CD14-positive monocyte (primary cell): ENCODE measurements around the gene FNDC3B. TPM values are rescaled to one million over a fixed set of nuclear protein-coding genes. Genes with fewer than 3 reads are reported as not detected.
A peak's percentile ranks its signal among the peaks of the same experiment; 100 is the strongest.

Experiments used
- DNase-seq, 3 donors: peaks; one replicate each; pipeline ENCODE4 v3.0.0-alpha.2; 2011 to 2022
- H2AFZ ChIP-seq: 2 replicates; pipeline ENCODE4 v1.6.0; 2012; ENCODE audit warnings: mild to moderate bottlenecking, low read depth, low read length, inconsistent platforms; ENCODE audit not compliant: insufficient read depth, poor library complexity, severe bottlenecking
- H3K27ac ChIP-seq, 2 donors: 1 replicate in 1 of 2; 2 replicates in 1 of 2; pipeline ENCODE4 v1.5.1; 2012 to 2013; ENCODE audit warnings: low read length in 2 of 2, control low read depth in 1 of 2, inconsistent platforms in 1 of 2, low read depth in 1 of 2, mild to moderate bottlenecking in 1 of 2
- H3K27me3 ChIP-seq, 2 donors: one replicate each; pipeline versions ENCODE4 v1.6.0 to v1.6.1; 2011 to 2013; ENCODE audit warnings: low read length in 2 of 2; ENCODE audit not compliant: control insufficient read depth in 2 of 2, insufficient read depth in 2 of 2
- H3K36me3 ChIP-seq, 2 donors: replicated peaks in 1 of 2; 1 replicate in 1 of 2; 2 replicates in 1 of 2; pipeline versions ENCODE4 v1.5.1 to v1.6.1; 2012 to 2013; ENCODE audit warnings: low read length in 2 of 2, control low read depth in 1 of 2, inconsistent platforms in 1 of 2, mild to moderate bottlenecking in 1 of 2; ENCODE audit not compliant: insufficient read depth in 2 of 2, control insufficient read depth in 1 of 2
- H3K4me1 ChIP-seq, 2 donors: 1 replicate in 1 of 2; 2 replicates in 1 of 2; pipeline versions ENCODE4 v1.5.1 to v1.6.1; 2012 to 2013; ENCODE audit warnings: low read length in 2 of 2, control low read depth in 1 of 2, inconsistent platforms in 1 of 2, mild to moderate bottlenecking in 1 of 2, moderate library complexity in 1 of 2; ENCODE audit not compliant: insufficient read depth in 2 of 2, control insufficient read depth in 1 of 2
- H3K4me2 ChIP-seq: replicated peaks from 2 replicates; pipeline ENCODE3; 2012; ENCODE audit warnings: low read length, moderate library complexity, mild to moderate bottlenecking; ENCODE audit not compliant: poor library complexity, severe bottlenecking; ENCODE audit errors: extremely low read depth
- H3K4me3 ChIP-seq, 3 experiments: fragments of 200-600 bp in 1 of 3; sonication (generic) in 1 of 3; replicated peaks in 1 of 3; 1 replicate in 2 of 3; 2 replicates in 1 of 3; pipeline ENCODE4 v1.5.1; 2011 to 2013; ENCODE audit warnings: low read length in 3 of 3, mild to moderate bottlenecking in 3 of 3, control low read depth in 2 of 3, low read depth in 2 of 3, inconsistent platforms in 1 of 3, moderate library complexity in 1 of 3
- H3K79me2 ChIP-seq: 2 replicates; pipeline ENCODE4 v1.6.0; 2012; ENCODE audit warnings: mild to moderate bottlenecking, control low read depth, inconsistent platforms, low read length, moderate library complexity; ENCODE audit not compliant: insufficient read depth
- H3K9ac ChIP-seq: 2 replicates; pipeline ENCODE4 v1.6.0; 2017; ENCODE audit warnings: low read length, mild to moderate bottlenecking; ENCODE audit not compliant: insufficient read depth, poor library complexity, severe bottlenecking
- H3K9me3 ChIP-seq, 2 donors: replicated peaks in 1 of 2; 1 replicate in 1 of 2; 2 replicates in 1 of 2; pipeline versions ENCODE4 v1.5.1 to v1.6.1; 2012 to 2013; ENCODE audit warnings: low read length in 2 of 2, control low read depth in 1 of 2; ENCODE audit not compliant: control insufficient read depth in 1 of 2, insufficient read depth in 1 of 2
- H4K20me1 ChIP-seq: 2 replicates; pipeline ENCODE4 v1.6.0; 2012; ENCODE audit warnings: mild to moderate bottlenecking, low read length, control low read depth, moderate library complexity; ENCODE audit not compliant: insufficient read depth
- H3K27ac Mint-ChIP-seq, 7 donors: one replicate each; pipeline ENCODE4 v1.8.0; 2020; ENCODE audit warnings: mild to moderate bottlenecking in 7 of 7, mixed read lengths in 7 of 7, moderate library complexity in 6 of 7, inconsistent platforms in 2 of 7
- H3K27me3 Mint-ChIP-seq, 3 donors: one replicate each; pipeline ENCODE4 v1.8.0; 2021 to 2022; ENCODE audit warnings: low read depth in 3 of 3, mild to moderate bottlenecking in 3 of 3, mixed read lengths in 3 of 3, moderate library complexity in 3 of 3, inconsistent platforms in 1 of 3
- H3K36me3 Mint-ChIP-seq, 2 donors: one replicate each; pipeline ENCODE4 v1.8.0; 2020; ENCODE audit warnings: mixed read lengths in 2 of 2, inconsistent platforms in 1 of 2, mild to moderate bottlenecking in 1 of 2
- H3K4me1 Mint-ChIP-seq: one replicate; pipeline ENCODE4 v1.8.0; 2020; ENCODE audit warnings: mild to moderate bottlenecking, mixed read lengths
- H3K4me3 Mint-ChIP-seq, 2 donors: one replicate each; pipeline ENCODE4 v1.8.0; 2020; ENCODE audit warnings: mild to moderate bottlenecking in 2 of 2, mixed read lengths in 2 of 2, moderate library complexity in 1 of 2
- H3K9me3 Mint-ChIP-seq, 7 donors: one replicate each; pipeline ENCODE4 v1.8.0; 2020 to 2022; ENCODE audit warnings: mixed read lengths in 7 of 7, mild to moderate bottlenecking in 6 of 7, moderate library complexity in 6 of 7, inconsistent platforms in 2 of 7
- WGBS: methylation state at CpG from one replicate; pipeline ENCODE4 v1.1.5; 2013; ENCODE audit warnings: missing lambda C conversion rate; ENCODE audit not compliant: insufficient coverage; 5-methylcytosine and 5-hydroxymethylcytosine counted together
- intact Hi-C, 2 donors: fragments of 100-400 bp; cut with micrococcal nuclease; formaldehyde crosslinking; loops; one replicate each; pipeline versions ENCODE4 v1.15.0 to v1.15.1; 2023
- polyA plus RNA-seq, 3 donors: library from polyadenylated mRNA; depleted of rRNA in 1 of 3; unstranded in 2 of 3; stranded (reverse) in 1 of 3; fragments of 300-500 nt in 2 of 3; fragments of >200 nt in 1 of 3; fragmentation: Illumina TruSeq in 2 of 3; gene quantifications; 1 replicate in 2 of 3; 2 replicates in 1 of 3; pipeline ENCODE4 v1.2.3, GENCODE V29; 2012 to 2021
- TF ChIP-seq, protein P1 (sequence below): fragments of 200-600 bp; IDR thresholded peaks from one replicate; pipeline ENCODE4 v1.8.0; 2022; ENCODE audit warnings: antibody characterized with exemption, mild to moderate bottlenecking

The FNDC3B gene
- polyA plus RNA-seq, 3 donors, result 19.6 to 36.1 (median 25.7) TPM

- H3K4me1 ChIP-seq, result peaks cover 61 to 74% of the 10 kb centered on the region in 2 donors
- H2AFZ ChIP-seq, result no peak overlapping the region
- H3K4me1 Mint-ChIP-seq, result peaks cover 66% of the 10 kb centered on the region
- H3K27ac Mint-ChIP-seq, result peak overlapping the region in 5 of 7 donors; percentile 84 to 96 (median 92)
- H3K36me3 Mint-ChIP-seq, result peaks cover 3 to 20% of the 10 kb centered on the region in 2 donors
- no peak for DNase-seq
- no peaks in the 10 kb centered on the region for H3K9me3 ChIP-seq
- peak overlapping the region in 1 of 3 experiments; percentile 96 for H3K4me3 ChIP-seq
- TF ChIP-seq, protein P1, sequence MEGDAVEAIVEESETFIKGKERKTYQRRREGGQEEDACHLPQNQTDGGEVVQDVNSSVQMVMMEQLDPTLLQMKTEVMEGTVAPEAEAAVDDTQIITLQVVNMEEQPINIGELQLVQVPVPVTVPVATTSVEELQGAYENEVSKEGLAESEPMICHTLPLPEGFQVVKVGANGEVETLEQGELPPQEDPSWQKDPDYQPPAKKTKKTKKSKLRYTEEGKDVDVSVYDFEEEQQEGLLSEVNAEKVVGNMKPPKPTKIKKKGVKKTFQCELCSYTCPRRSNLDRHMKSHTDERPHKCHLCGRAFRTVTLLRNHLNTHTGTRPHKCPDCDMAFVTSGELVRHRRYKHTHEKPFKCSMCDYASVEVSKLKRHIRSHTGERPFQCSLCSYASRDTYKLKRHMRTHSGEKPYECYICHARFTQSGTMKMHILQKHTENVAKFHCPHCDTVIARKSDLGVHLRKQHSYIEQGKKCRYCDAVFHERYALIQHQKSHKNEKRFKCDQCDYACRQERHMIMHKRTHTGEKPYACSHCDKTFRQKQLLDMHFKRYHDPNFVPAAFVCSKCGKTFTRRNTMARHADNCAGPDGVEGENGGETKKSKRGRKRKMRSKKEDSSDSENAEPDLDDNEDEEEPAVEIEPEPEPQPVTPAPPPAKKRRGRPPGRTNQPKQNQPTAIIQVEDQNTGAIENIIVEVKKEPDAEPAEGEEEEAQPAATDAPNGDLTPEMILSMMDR, result no peak
- H3K4me2 ChIP-seq, result peak overlapping the region; percentile 90
- H3K36me3 ChIP-seq, result peaks cover 3 to 4% of the 10 kb centered on the region in 2 donors
- H3K27me3 Mint-ChIP-seq, result no peaks in the 10 kb centered on the region
- peaks cover 0 to 2% (median 0%) of the 10 kb centered on the region in 7 donors for H3K9me3 Mint-ChIP-seq
- intact Hi-C loops, result loop anchor here in 1 of 2 donors (5.0 kb wide), 1 partner anchor 64 kb away; no protein-coding TSS in a partner anchor
- no peak overlapping the region for H3K9ac ChIP-seq
- peak overlapping the region; percentile 6 to 31 for H3K27ac ChIP-seq
- H3K27me3 ChIP-seq, result no peaks in the 10 kb centered on the region
- 92% methylated on average over 2 of the region's 5 CpGs for WGBS
- H4K20me1 ChIP-seq, result peaks cover 75% of the 10 kb centered on the region
- H3K4me3 Mint-ChIP-seq, result peak overlapping the region in 1 of 2 donors; percentile 93
- peaks cover 98% of the 10 kb centered on the region for H3K79me2 ChIP-seq
These were observed 3.9 kb downstream of the FNDC3B start for GRCh38 chr3:172043233-172043632.

GRCh38 chr3:172043766-172044165 is 4.4 kb downstream of the FNDC3B start:
- Histone ChIP-seq H3K79me2 (peaks cover 98% of the 10 kb centered on the region), H3K4me3 (no peak overlapping the region), H3K27ac (no peak overlapping the region), H4K20me1 (peaks cover 81% of the 10 kb centered on the region), H3K9me3 (no peaks in the 10 kb centered on the region), H3K9ac (no peak overlapping the region), H3K36me3 (peaks cover 3 to 4% of the 10 kb centered on the region in 2 donors), H3K27me3 (no peaks in the 10 kb centered on the region), H3K4me1 (peaks cover 56 to 69% of the 10 kb centered on the region in 2 donors), H3K4me2 (peak overlapping the region; percentile 90), H2AFZ (no peak overlapping the region)
- WGBS, result no CpG with 5 or more reads among the region's 5 CpGs
- H3K4me1 Mint-ChIP-seq, result peaks cover 61% of the 10 kb centered on the region
- DNase-seq, result no peak
- peak overlapping the region in 1 of 7 donors; percentile 92 for H3K27ac Mint-ChIP-seq
- peak overlapping the region in 1 of 2 donors; percentile 93 for H3K4me3 Mint-ChIP-seq
- peaks cover 3 to 20% of the 10 kb centered on the region in 2 donors for H3K36me3 Mint-ChIP-seq
- peaks cover 0 to 2% (median 0%) of the 10 kb centered on the region in 7 donors for H3K9me3 Mint-ChIP-seq
- intact Hi-C loops, result loop anchor here in 1 of 2 donors (5.0 kb wide), 1 partner anchor 64 kb away; no protein-coding TSS in a partner anchor
- TF ChIP-seq, protein P1, result no peak
- H3K27me3 Mint-ChIP-seq, result no peaks in the 10 kb centered on the region
